ENCODE results near the gene NR3C1. TPM values are rescaled to one million over a fixed set of nuclear protein-coding genes. Genes with fewer than 3 reads are reported as not detected.

NR3C1 gene
- total and polyA plus RNA-seq, 2 of the 13 experiments (the other 11 are each of a cell fraction or from before 2014, with no cell fraction given) = 10.0 to 24.3 TPM

DNA sequence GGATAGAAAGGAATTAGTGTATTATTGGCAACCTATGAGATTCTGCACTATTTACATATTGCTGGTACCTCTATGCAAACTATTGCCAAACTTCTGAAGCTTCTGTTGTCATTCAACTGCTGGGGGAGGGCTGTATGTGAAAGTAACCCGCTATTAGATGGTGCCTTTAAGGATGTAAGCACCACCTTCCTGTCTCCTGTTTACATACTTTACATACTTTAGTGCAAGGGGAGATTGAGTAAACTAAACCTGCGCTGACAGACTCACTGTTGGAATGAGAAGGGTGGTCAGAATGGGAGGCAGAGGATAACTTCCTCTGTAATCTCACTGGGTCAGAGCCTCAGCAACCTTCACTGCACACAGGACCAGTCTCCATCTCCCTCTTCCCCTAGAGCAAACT is 123.8 kb downstream of the NR3C1 start (continued):
- TF ChIP-seq ZNF281 (CRISPR knock-in tag; IDR thresholded peaks at IDR 0.05; ENCODE audit: borderline replicate concordance) (peak; percentile 77; the same call in 1 of the 2 replicates), RBFOX2 (IDR thresholded peaks at IDR 0.05; ENCODE audit: low read depth, low read length) (no peak), RARG (CRISPR knock-in tag; IDR thresholded peaks at IDR 0.05; ENCODE audit: low read depth) (no peak), CTCF (CRISPR knock-in tag; IDR thresholded peaks at IDR 0.05) (no peak), FOXP1 (IDR thresholded peaks at IDR 0.05) (no peak), FOXP1 (CRISPR knock-in tag; IDR thresholded peaks at IDR 0.05) (peak; percentile 85), KDM4B (CRISPR knock-in tag; IDR thresholded peaks at IDR 0.05) (no peak), JUN (CRISPR knock-in tag; IDR thresholded peaks at IDR 0.05) (no peak), HMGA1 (CRISPR knock-in tag; conservative IDR thresholded peaks at IDR 0.05) (no peak), JUND (CRISPR knock-in tag; IDR thresholded peaks at IDR 0.05) (0 out of 2 replicates have a peak, but pooled peaks have one; percentile 17), ZNF660 (CRISPR knock-in tag; IDR thresholded peaks at IDR 0.05; ENCODE audit: borderline replicate concordance, low read depth) (no peak), GABPA (IDR thresholded peaks at IDR 0.05; ENCODE audit: low read depth, low read length) (no peak), GABPA (CRISPR knock-in tag; IDR thresholded peaks at IDR 0.05; ENCODE audit: low read depth) (peak; percentile 51)
- TF ChIP-seq, protein P1, sequence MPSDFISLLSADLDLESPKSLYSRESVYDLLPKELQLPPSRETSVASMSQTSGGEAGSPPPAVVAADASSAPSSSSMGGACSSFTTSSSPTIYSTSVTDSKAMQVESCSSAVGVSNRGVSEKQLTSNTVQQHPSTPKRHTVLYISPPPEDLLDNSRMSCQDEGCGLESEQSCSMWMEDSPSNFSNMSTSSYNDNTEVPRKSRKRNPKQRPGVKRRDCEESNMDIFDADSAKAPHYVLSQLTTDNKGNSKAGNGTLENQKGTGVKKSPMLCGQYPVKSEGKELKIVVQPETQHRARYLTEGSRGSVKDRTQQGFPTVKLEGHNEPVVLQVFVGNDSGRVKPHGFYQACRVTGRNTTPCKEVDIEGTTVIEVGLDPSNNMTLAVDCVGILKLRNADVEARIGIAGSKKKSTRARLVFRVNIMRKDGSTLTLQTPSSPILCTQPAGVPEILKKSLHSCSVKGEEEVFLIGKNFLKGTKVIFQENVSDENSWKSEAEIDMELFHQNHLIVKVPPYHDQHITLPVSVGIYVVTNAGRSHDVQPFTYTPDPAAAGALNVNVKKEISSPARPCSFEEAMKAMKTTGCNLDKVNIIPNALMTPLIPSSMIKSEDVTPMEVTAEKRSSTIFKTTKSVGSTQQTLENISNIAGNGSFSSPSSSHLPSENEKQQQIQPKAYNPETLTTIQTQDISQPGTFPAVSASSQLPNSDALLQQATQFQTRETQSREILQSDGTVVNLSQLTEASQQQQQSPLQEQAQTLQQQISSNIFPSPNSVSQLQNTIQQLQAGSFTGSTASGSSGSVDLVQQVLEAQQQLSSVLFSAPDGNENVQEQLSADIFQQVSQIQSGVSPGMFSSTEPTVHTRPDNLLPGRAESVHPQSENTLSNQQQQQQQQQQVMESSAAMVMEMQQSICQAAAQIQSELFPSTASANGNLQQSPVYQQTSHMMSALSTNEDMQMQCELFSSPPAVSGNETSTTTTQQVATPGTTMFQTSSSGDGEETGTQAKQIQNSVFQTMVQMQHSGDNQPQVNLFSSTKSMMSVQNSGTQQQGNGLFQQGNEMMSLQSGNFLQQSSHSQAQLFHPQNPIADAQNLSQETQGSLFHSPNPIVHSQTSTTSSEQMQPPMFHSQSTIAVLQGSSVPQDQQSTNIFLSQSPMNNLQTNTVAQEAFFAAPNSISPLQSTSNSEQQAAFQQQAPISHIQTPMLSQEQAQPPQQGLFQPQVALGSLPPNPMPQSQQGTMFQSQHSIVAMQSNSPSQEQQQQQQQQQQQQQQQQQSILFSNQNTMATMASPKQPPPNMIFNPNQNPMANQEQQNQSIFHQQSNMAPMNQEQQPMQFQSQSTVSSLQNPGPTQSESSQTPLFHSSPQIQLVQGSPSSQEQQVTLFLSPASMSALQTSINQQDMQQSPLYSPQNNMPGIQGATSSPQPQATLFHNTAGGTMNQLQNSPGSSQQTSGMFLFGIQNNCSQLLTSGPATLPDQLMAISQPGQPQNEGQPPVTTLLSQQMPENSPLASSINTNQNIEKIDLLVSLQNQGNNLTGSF (CRISPR knock-in tag; IDR thresholded peaks at IDR 0.05) = no peak
- TF ChIP-seq, protein P2, sequence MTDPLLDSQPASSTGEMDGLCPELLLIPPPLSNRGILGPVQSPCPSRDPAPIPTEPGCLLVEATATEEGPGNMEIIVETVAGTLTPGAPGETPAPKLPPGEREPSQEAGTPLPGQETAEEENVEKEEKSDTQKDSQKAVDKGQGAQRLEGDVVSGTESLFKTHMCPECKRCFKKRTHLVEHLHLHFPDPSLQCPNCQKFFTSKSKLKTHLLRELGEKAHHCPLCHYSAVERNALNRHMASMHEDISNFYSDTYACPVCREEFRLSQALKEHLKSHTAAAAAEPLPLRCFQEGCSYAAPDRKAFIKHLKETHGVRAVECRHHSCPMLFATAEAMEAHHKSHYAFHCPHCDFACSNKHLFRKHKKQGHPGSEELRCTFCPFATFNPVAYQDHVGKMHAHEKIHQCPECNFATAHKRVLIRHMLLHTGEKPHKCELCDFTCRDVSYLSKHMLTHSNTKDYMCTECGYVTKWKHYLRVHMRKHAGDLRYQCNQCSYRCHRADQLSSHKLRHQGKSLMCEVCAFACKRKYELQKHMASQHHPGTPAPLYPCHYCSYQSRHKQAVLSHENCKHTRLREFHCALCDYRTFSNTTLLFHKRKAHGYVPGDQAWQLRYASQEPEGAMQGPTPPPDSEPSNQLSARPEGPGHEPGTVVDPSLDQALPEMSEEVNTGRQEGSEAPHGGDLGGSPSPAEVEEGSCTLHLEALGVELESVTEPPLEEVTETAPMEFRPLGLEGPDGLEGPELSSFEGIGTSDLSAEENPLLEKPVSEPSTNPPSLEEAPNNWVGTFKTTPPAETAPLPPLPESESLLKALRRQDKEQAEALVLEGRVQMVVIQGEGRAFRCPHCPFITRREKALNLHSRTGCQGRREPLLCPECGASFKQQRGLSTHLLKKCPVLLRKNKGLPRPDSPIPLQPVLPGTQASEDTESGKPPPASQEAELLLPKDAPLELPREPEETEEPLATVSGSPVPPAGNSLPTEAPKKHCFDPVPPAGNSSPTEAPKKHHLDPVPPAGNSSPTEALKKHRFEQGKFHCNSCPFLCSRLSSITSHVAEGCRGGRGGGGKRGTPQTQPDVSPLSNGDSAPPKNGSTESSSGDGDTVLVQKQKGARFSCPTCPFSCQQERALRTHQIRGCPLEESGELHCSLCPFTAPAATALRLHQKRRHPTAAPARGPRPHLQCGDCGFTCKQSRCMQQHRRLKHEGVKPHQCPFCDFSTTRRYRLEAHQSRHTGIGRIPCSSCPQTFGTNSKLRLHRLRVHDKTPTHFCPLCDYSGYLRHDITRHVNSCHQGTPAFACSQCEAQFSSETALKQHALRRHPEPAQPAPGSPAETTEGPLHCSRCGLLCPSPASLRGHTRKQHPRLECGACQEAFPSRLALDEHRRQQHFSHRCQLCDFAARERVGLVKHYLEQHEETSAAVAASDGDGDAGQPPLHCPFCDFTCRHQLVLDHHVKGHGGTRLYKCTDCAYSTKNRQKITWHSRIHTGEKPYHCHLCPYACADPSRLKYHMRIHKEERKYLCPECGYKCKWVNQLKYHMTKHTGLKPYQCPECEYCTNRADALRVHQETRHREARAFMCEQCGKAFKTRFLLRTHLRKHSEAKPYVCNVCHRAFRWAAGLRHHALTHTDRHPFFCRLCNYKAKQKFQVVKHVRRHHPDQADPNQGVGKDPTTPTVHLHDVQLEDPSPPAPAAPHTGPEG (CRISPR knock-in tag; IDR thresholded peaks at IDR 0.05) = no peak

All from HepG2 (cell line).